B cell (primary cell): ENCODE measurements around the gene KBTBD12. TPM values are rescaled to one million over a fixed set of nuclear protein-coding genes. Genes with fewer than 3 reads are reported as not detected.

Experiments
- ATAC-seq: fragments of 200-7000 bp; cut with Tn5 transposase; one replicate; pipeline ENCODE4 v1.10.0; 2021; ENCODE audit warnings: low read depth, mild to moderate bottlenecking, moderate number of reproducible peaks, moderate library complexity
- CTCF ChIA-PET: fragments of 350-600 bp; sonication (Branson Sonifier 250); formaldehyde crosslinking; loops from one replicate; lab custom pipeline; 2021; ENCODE audit warnings: antibody characterized with exemption, inconsistent platforms; lab: Charles Lee
- POLR2A ChIA-PET: fragments of 350-600 bp; sonication (Branson Sonifier 250); formaldehyde crosslinking; loops from one replicate; lab custom pipeline; 2021; ENCODE audit warnings: antibody characterized with exemption; lab: Charles Lee
- DNase-seq: peaks from one replicate; pipeline ENCODE4 v3.0.0; 2013
- H2AFZ ChIP-seq: 2 replicates; pipeline ENCODE4 v1.6.1; 2012; ENCODE audit warnings: mild to moderate bottlenecking, low read depth, low read length; ENCODE audit not compliant: insufficient read depth, poor library complexity, severe bottlenecking
- H3K27ac ChIP-seq, 2 donors: 1 replicate in 1 of 2; 2 replicates in 1 of 2; pipeline ENCODE4 v1.5.1; 2012 to 2013; ENCODE audit warnings: low read length in 2 of 2, mild to moderate bottlenecking in 2 of 2, moderate library complexity in 1 of 2
- H3K27me3 ChIP-seq, 4 experiments: fragments of 200-600 bp in 1 of 4; sonication (generic) in 1 of 4; replicated peaks in 1 of 4; 1 replicate in 2 of 4; 2 replicates in 2 of 4; pipeline versions ENCODE4 v1.6.1 to v1.7.0; 2013 to 2016; ENCODE audit warnings: low read length in 3 of 4, mild to moderate bottlenecking in 2 of 4, mixed read lengths in 1 of 4, moderate library complexity in 1 of 4; ENCODE audit not compliant: insufficient read depth in 4 of 4, control insufficient read depth in 3 of 4; ENCODE audit errors: control extremely low read depth in 1 of 4
- H3K36me3 ChIP-seq, 2 experiments: replicated peaks in 1 of 2; 1 replicate in 1 of 2; 2 replicates in 1 of 2; pipeline versions ENCODE4 v1.6.1 to v1.7.1; 2013; ENCODE audit warnings: low read length in 1 of 2; ENCODE audit not compliant: insufficient read depth in 2 of 2, control insufficient read depth in 1 of 2; ENCODE audit errors: control extremely low read depth in 1 of 2, extremely low read depth in 1 of 2
- H3K4me1 ChIP-seq, 2 donors: fragments of 200-600 bp in 1 of 2; sonication (generic) in 1 of 2; 1 replicate in 1 of 2; 2 replicates in 1 of 2; pipeline versions ENCODE4 v1.5.1 to v1.6.1; 2013 to 2017; ENCODE audit warnings: low read length in 2 of 2; ENCODE audit not compliant: control insufficient read depth in 2 of 2, insufficient read depth in 2 of 2
- H3K4me2 ChIP-seq: replicated peaks from 2 replicates; pipeline ENCODE3; 2012; ENCODE audit warnings: mild to moderate bottlenecking, low read depth, low read length; ENCODE audit not compliant: poor library complexity, severe bottlenecking
- H3K4me3 ChIP-seq, 5 experiments: fragments of 200-600 bp in 1 of 5; sonication (generic) in 1 of 5; 1 replicate in 3 of 5; 2 replicates in 2 of 5; pipeline versions ENCODE4 v1.5.1 to v1.7.0; 2011 to 2016; ENCODE audit warnings: low read length in 4 of 5, mild to moderate bottlenecking in 4 of 5, low read depth in 2 of 5, control low read depth in 1 of 5, moderate library complexity in 1 of 5; ENCODE audit not compliant: insufficient read depth in 1 of 5; ENCODE audit errors: control extremely low read depth in 1 of 5, extremely low read depth in 1 of 5
- H3K79me2 ChIP-seq: fragments of 200-600 bp; sonication (generic); one replicate; pipeline ENCODE4 v1.6.0; 2016; ENCODE audit warnings: low read length; ENCODE audit not compliant: control insufficient read depth, insufficient read depth
- H3K9ac ChIP-seq: fragments of 200-600 bp; sonication (generic); 2 replicates; pipeline ENCODE4 v1.6.1; 2017; ENCODE audit warnings: mild to moderate bottlenecking, low read length, moderate library complexity
- H3K9me3 ChIP-seq, 3 donors: one replicate each; pipeline versions ENCODE4 v1.6.1 to v1.7.1; 2013; ENCODE audit warnings: low read length in 2 of 3; ENCODE audit not compliant: control insufficient read depth in 2 of 3, insufficient read depth in 1 of 3; ENCODE audit errors: control extremely low read depth in 1 of 3
- H4K20me1 ChIP-seq: 2 replicates; pipeline ENCODE4 v1.6.0; 2012; ENCODE audit warnings: mild to moderate bottlenecking, low read length; ENCODE audit not compliant: insufficient read depth, control insufficient read depth, poor library complexity, severe bottlenecking
- H3K27ac Mint-ChIP-seq: one replicate; pipeline ENCODE4 v1.8.0; 2021; ENCODE audit warnings: mixed read lengths
- H3K27me3 Mint-ChIP-seq: one replicate; pipeline ENCODE4 v1.8.0; 2021; ENCODE audit warnings: mixed read lengths
- H3K4me1 Mint-ChIP-seq: one replicate; pipeline ENCODE4 v1.8.0; 2021; ENCODE audit warnings: mixed read lengths
- H3K4me3 Mint-ChIP-seq: one replicate; pipeline ENCODE4 v1.8.0; 2021; ENCODE audit warnings: mixed read lengths
- H3K9me3 Mint-ChIP-seq: one replicate; pipeline ENCODE4 v1.8.0; 2022; ENCODE audit warnings: mixed read lengths; ENCODE audit not compliant: insufficient read depth
- CTCF ChIP-seq: fragments of 200-600 bp; IDR thresholded peaks from one replicate; pipeline ENCODE4 v1.8.0; 2022; ENCODE audit warnings: antibody characterized with exemption, mild to moderate bottlenecking
- EZH2 ChIP-seq: IDR thresholded peaks from 2 replicates; pipeline ENCODE4 v1.6.1; 2012; ENCODE audit warnings: borderline replicate concordance, low read depth, mild to moderate bottlenecking, moderate library complexity, low read length; ENCODE audit not compliant: insufficient read depth, poor library complexity, severe bottlenecking
- WGBS: methylation state at CpG from one replicate; pipeline ENCODE4 v1.1.5; 2013; ENCODE audit warnings: missing lambda C conversion rate; ENCODE audit not compliant: insufficient coverage; 5-methylcytosine and 5-hydroxymethylcytosine counted together
- intact Hi-C: fragments of 100-400 bp; cut with micrococcal nuclease; formaldehyde crosslinking; loops from one replicate; pipeline ENCODE4 v1.10.0; 2022
- polyA plus RNA-seq: library from polyadenylated mRNA; depleted of rRNA; stranded (reverse); fragments of >200 nt; gene quantifications from 2 replicates; pipeline ENCODE4 v1.2.3, GENCODE V29; 2012
- total RNA-seq, 2 donors: library from RNA; stranded (reverse); fragments of 120-200 nt in 1 of 2; gene quantifications; 1 replicate in 1 of 2; 2 replicates in 1 of 2; pipeline versions ENCODE4 v1.2.3 to v1.2.4, GENCODE V29; 2013 to 2022

Gene KBTBD12
- total and polyA plus RNA-seq, 2 donors (not counting 1 experiment from before 2014, with no cell fraction given): 0.22 TPM; not detected in 1

- Histone ChIP-seq H3K9me3 (peaks cover 0 to 3% (median 0%) of the 10 kb centered on the region in 3 donors), H3K9ac (no peak overlapping the region), H4K20me1 (no peaks in the 10 kb centered on the region), H3K27me3 (peaks cover 0 to 4% (median 0%) of the 10 kb centered on the region in 4 experiments), H3K36me3 (no peaks in the 10 kb centered on the region), H2AFZ (no peak overlapping the region), H3K4me1 (peaks cover 0 to 10% of the 10 kb centered on the region in 2 donors), H3K27ac (no peak overlapping the region), H3K4me2 (no peak overlapping the region), H3K4me3 (no peak overlapping the region), H3K79me2 (no peaks in the 10 kb centered on the region)
- 39% methylated on average over 3 of the region's 3 CpGs for WGBS
- ATAC-seq (no peak), DNase-seq (no peak)
- intact Hi-C loops: no loop called here
- H3K27me3 Mint-ChIP-seq: peaks cover 14% of the 10 kb centered on the region
- ChIA-PET POLR2A (no interaction called here), CTCF (no interaction called here)
- no peak overlapping the region for H3K27ac Mint-ChIP-seq
- TF ChIP-seq CTCF: no peak
- TF ChIP-seq EZH2: no peak
- no peak overlapping the region for H3K4me3 Mint-ChIP-seq
- H3K9me3 Mint-ChIP-seq: peaks cover 2% of the 10 kb centered on the region
- peaks cover 7% of the 10 kb centered on the region for H3K4me1 Mint-ChIP-seq
These were observed 15.3 kb upstream of the KBTBD12 start for GRCh38 chr3:127899766-127900165.

DNA sequence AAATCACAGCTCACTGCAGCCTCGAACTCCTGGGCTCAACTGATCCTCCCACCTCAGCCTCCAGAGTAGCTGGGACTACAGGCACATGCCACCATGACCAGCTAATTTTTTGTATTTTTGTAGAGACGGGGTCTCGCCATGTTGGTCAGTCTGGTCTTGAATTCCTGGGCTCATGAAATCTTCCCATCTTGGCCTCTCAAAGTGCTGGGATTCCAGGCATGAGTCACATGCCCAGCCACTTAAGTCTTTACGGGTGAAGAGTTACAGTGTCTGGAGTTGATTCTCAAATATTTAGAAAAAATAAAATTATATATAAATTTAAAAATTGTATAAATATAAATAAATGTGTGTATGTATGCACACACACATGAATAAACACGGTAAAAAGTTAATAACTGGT, 14.5 kb upstream of the KBTBD12 start:
- H3K27ac Mint-ChIP-seq: no peak overlapping the region
- no peaks in the 10 kb centered on the region for H4K20me1 ChIP-seq
- no peak overlapping the region for H3K4me3 ChIP-seq
- H3K9me3 ChIP-seq: peaks cover 0 to 3% (median 0%) of the 10 kb centered on the region in 3 donors
- no peak for DNase-seq
- intact Hi-C loops: no loop called here
- H2AFZ ChIP-seq: no peak overlapping the region
- peaks cover 16% of the 10 kb centered on the region for H3K27me3 Mint-ChIP-seq
- peaks cover 0 to 4% (median 0%) of the 10 kb centered on the region in 4 experiments for H3K27me3 ChIP-seq
- no peak for ATAC-seq
- H3K4me3 Mint-ChIP-seq: no peak overlapping the region
- POLR2A ChIA-PET: no interaction called here
- CTCF ChIA-PET: no interaction called here
- H3K4me1 ChIP-seq: peaks cover 0 to 10% of the 10 kb centered on the region in 2 donors
- no peaks in the 10 kb centered on the region for H3K79me2 ChIP-seq
- H3K4me1 Mint-ChIP-seq: peaks cover 7% of the 10 kb centered on the region
- TF ChIP-seq EZH2: no peak
- no peak for TF ChIP-seq CTCF
- 100% methylated on average over 2 of the region's 5 CpGs for WGBS
- H3K9ac ChIP-seq: no peak overlapping the region
- H3K36me3 ChIP-seq: no peaks in the 10 kb centered on the region
- H3K9me3 Mint-ChIP-seq: peaks cover 2% of the 10 kb centered on the region
- H3K27ac ChIP-seq: no peak overlapping the region
- no peak overlapping the region for H3K4me2 ChIP-seq
